ENCODE measurements around the gene IER5. TPM values are rescaled to one million over a fixed set of nuclear protein-coding genes. Genes with fewer than 3 reads are reported as not detected.

Gene IER5
- total and polyA plus RNA-seq, 2 of the 13 experiments (the other 11 are each of a cell fraction or from before 2014, with no cell fraction given) = 2.5 to 3.5 TPM

GRCh38 chr1:181088079-181089016 lies at the start of gene IER5 (continued):
- peak; percentile 71; the same call in 1 of the 2 replicates for TF ChIP-seq ZNF446 (CRISPR knock-in tag; IDR thresholded peaks at IDR 0.05)
- peak; percentile 73 for TF ChIP-seq USF2 (IDR thresholded peaks at IDR 0.05; ENCODE audit: low read depth, low read length)
- peak; percentile 89; the same call in 1 of the 2 replicates for TF ChIP-seq USF2 (CRISPR knock-in tag; IDR thresholded peaks at IDR 0.05; ENCODE audit: borderline replicate concordance)
- peak; percentile 74 for TF ChIP-seq HNRNPLL (IDR thresholded peaks at IDR 0.05; ENCODE audit: low read depth, low read length, poor library complexity, severe bottlenecking)
- TF ChIP-seq ZMYM3 (CRISPR knock-in tag; IDR thresholded peaks at IDR 0.05) = peak; percentile 41; the same call in 1 of the 2 replicates
- no peak for TF ChIP-seq HHEX (CRISPR knock-in tag; IDR thresholded peaks at IDR 0.05)
- TF ChIP-seq BHLHE40 (IDR thresholded peaks at IDR 0.05; ENCODE audit: low read length) = peak; percentile 42
- TF ChIP-seq, protein P1, sequence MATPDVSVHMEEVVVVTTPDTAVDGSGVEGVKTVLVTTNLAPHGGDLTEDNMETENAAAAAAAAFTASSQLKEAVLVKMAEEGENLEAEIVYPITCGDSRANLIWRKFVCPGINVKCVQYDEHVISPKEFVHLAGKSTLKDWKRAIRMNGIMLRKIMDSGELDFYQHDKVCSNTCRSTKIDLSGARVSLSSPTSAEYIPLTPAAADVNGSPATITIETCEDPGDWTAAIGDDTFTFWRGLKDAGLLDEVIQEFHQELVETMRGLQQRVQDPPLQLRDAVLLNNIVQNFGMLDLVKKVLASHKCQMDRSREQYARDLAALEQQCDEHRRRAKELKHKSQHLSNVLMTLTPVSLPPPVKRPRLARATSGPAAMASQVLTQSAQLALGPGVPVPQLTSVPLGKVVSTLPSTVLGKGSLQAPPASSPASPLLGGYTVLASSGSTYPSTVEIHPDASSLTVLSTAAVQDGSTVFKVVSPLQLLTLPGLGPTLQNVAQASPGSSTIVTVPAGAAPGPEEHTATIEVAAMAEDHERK (CRISPR knock-in tag; IDR thresholded peaks at IDR 0.05; ENCODE audit: low read depth) = peak; percentile 48; the same call in 1 of the 2 replicates
- peak; percentile 77 for TF ChIP-seq MXD4 (CRISPR knock-in tag; IDR thresholded peaks at IDR 0.05)
